GM15510 (cell line): ENCODE measurements around the gene IRF4.

Experiments
- POLR2A ChIP-seq: IDR thresholded peaks from 3 replicates; pipeline ENCODE4 v1.6.1; 2011; ENCODE audit warnings: borderline replicate concordance; ENCODE audit not compliant: insufficient read length; ENCODE audit errors: extremely low read depth

IRF4 gene

GRCh38 chr6:441126-441920 lies 49.8 kb downstream of the IRF4 start:
- no peak for TF ChIP-seq POLR2A

- TF ChIP-seq POLR2A, result no peak
These were observed 52.1 kb downstream of the IRF4 start for GRCh38 chr6:443621-444159.

GRCh38 chr6:444653-445275 lies 53.2 kb downstream of the IRF4 start:
- no peak for TF ChIP-seq POLR2A

- TF ChIP-seq POLR2A, result no peak
These were observed 54.2 kb downstream of the IRF4 start for GRCh38 chr6:445571-446417.

- TF ChIP-seq POLR2A, result no peak
These were observed 55.1 kb downstream of the IRF4 start for GRCh38 chr6:446418-447366.

GRCh38 chr6:447381-448165 lies 56.0 kb downstream of the IRF4 start:
- no peak for TF ChIP-seq POLR2A

- no peak for TF ChIP-seq POLR2A
These were observed 56.9 kb downstream of the IRF4 start for GRCh38 chr6:448296-449056.

GRCh38 chr6:449057-449430 lies 57.5 kb downstream of the IRF4 start:
- TF ChIP-seq POLR2A, result no peak

- no peak for TF ChIP-seq POLR2A
These were observed 58.2 kb downstream of the IRF4 start for GRCh38 chr6:449486-450419.

GRCh38 chr6:451336-451735 lies 59.8 kb downstream of the IRF4 start:
- TF ChIP-seq POLR2A, result no peak

GRCh38 chr6:451847-452246 lies 60.3 kb downstream of the IRF4 start:
- TF ChIP-seq POLR2A, result no peak
